ENCODE results near the gene SLC4A9.
A peak's percentile ranks its signal among the peaks of the same experiment; 100 is the strongest.
"Not testable (repeated sequence)": the region's sequence is repeated elsewhere in the genome, so short reads cannot be mapped to it uniquely, and the experiment has no call there.

The SLC4A9 gene

GRCh38 chr5:140338336-140338735, 21.7 kb upstream of the SLC4A9 start:
- DNase-seq: no peak

- no peak for DNase-seq
Observed at GRCh38 chr5:140338908-140339307, 21.1 kb upstream of the SLC4A9 start.

GRCh38 chr5:140339636-140340035, 20.4 kb upstream of the SLC4A9 start:
- no peak for DNase-seq

- DNase-seq: no peak
Observed at GRCh38 chr5:140340605-140341121, 19.3 kb upstream of the SLC4A9 start.

- no peak for DNase-seq
Observed at GRCh38 chr5:140341591-140341990, 18.4 kb upstream of the SLC4A9 start.

- DNase-seq: no peak
Observed at GRCh38 chr5:140342287-140342686, 17.7 kb upstream of the SLC4A9 start.

- no peak for DNase-seq
Observed at GRCh38 chr5:140342896-140343295, 17.1 kb upstream of the SLC4A9 start.

GRCh38 chr5:140343849-140344248, 16.1 kb upstream of the SLC4A9 start:
- not testable (repeated sequence) for DNase-seq

GRCh38 chr5:140344683-140345423, 15.1 kb upstream of the SLC4A9 start:
- DNase-seq: no peak

- DNase-seq: no peak
Observed at GRCh38 chr5:140345919-140346347, 14.1 kb upstream of the SLC4A9 start.

GRCh38 chr5:140346348-140347221, 13.4 kb upstream of the SLC4A9 start, which contains the start of gene HBEGF:
Gene HBEGF (minus strand): TSS chr5:140346603. CDS start chr5:140346328, 275 bp downstream.
- no peak for DNase-seq

- no peak for DNase-seq
Observed at GRCh38 chr5:140347360-140347759, 12.6 kb upstream of the SLC4A9 start.

GRCh38 chr5:140348104-140348503, 11.9 kb upstream of the SLC4A9 start:
- DNase-seq: no peak

GRCh38 chr5:140349244-140349643, 10.8 kb upstream of the SLC4A9 start:
- no peak for DNase-seq

- DNase-seq: peak; percentile 19
Observed at GRCh38 chr5:140351609-140352334, 8.2 kb upstream of the SLC4A9 start.

GRCh38 chr5:140355546-140355945, 4.4 kb upstream of the SLC4A9 start:
- no peak for DNase-seq

GRCh38 chr5:140356853-140357725, 2.9 kb upstream of the SLC4A9 start:
- DNase-seq: no peak

GRCh38 chr5:140357726-140358093, 2.3 kb upstream of the SLC4A9 start:
- peak; percentile 45 for DNase-seq

- DNase-seq: no peak
Observed at GRCh38 chr5:140358738-140359310, 1.2 kb upstream of the SLC4A9 start.

GRCh38 chr5:140360681-140361479, 886 bp downstream of the SLC4A9 start:
- DNase-seq: no peak

- DNase-seq: no peak
Observed at GRCh38 chr5:140361901-140362300, 1.9 kb downstream of the SLC4A9 start.
